Esophagus squamous epithelium (tissue), 4 donors: ENCODE measurements around the gene ZNRF1.

ENCODE experiments used
- POLR2A ChIP-seq, 4 donors: fragments of 450-650 bp; IDR thresholded peaks; one replicate each; pipeline ENCODE4 v1.6.1; 2017; ENCODE audit warnings: antibody characterized with exemption in 4 of 4, mild to moderate bottlenecking in 4 of 4, moderate library complexity in 3 of 4
- TF ChIP-seq, protein P1 (sequence below), 6 experiments: fragments of 450-650 bp in 4 of 6; fragments of 200-600 bp in 2 of 6; sonication (generic) in 2 of 6; IDR thresholded peaks; one replicate each; pipeline ENCODE4 v1.5.1; 2016 to 2019; ENCODE audit warnings: antibody characterized with exemption in 6 of 6, mild to moderate bottlenecking in 4 of 6, moderate library complexity in 4 of 6

DNA sequence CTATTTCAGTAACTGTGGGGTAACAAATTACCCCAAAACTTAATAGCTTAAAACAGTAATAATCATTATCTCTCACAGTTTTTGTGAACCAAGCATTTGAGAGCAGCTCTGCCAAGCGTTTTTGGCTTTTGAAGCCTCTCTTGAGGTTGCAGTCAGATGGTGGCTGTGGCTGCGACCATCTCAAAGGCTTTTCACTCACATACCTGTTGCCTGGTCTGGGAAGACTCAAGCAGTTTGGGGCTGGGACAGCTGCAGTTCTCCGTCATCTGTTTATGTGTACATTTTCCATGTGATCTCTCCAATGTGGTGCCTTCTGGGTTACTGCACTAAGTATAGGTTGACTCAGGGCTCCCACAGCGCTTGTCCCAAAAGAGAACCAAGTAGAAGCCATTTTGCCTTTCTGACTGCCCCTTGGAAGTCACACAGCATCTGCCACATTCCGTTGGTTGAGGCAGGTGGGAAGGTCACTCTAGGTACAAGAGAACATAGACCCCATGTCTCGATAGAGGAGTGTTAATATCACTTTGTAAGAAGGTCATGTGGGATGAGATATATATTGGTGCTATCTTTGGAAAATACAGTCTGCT lies 68.1 kb downstream of the ZNRF1 start:
- TF ChIP-seq, protein P1, sequence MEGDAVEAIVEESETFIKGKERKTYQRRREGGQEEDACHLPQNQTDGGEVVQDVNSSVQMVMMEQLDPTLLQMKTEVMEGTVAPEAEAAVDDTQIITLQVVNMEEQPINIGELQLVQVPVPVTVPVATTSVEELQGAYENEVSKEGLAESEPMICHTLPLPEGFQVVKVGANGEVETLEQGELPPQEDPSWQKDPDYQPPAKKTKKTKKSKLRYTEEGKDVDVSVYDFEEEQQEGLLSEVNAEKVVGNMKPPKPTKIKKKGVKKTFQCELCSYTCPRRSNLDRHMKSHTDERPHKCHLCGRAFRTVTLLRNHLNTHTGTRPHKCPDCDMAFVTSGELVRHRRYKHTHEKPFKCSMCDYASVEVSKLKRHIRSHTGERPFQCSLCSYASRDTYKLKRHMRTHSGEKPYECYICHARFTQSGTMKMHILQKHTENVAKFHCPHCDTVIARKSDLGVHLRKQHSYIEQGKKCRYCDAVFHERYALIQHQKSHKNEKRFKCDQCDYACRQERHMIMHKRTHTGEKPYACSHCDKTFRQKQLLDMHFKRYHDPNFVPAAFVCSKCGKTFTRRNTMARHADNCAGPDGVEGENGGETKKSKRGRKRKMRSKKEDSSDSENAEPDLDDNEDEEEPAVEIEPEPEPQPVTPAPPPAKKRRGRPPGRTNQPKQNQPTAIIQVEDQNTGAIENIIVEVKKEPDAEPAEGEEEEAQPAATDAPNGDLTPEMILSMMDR (IDR thresholded peaks at IDR 0.05) = no peak
- TF ChIP-seq POLR2A (IDR thresholded peaks at IDR 0.05) = no peak
